OCI-LY7 (cell line): ENCODE data around the gene CD44. TPM values are rescaled to one million over a fixed set of nuclear protein-coding genes. Genes with fewer than 3 reads are reported as not detected.

ENCODE experiments used
- BruUV-seq: library from RNA; stranded (reverse); fragments of 400-500 nt; replicated peaks from 2 replicates; lab custom pipeline; 2021; lab: Mats Ljungman, UMichigan
- CTCF ChIA-PET: fragments of 300-600 bp; sonication (Branson Sonifier 250); formaldehyde crosslinking; loops from one replicate; lab custom pipeline; 2022; ENCODE audit warnings: antibody characterized with exemption; ENCODE audit not compliant: unreplicated experiment; lab: Charles Lee
- POLR2A ChIA-PET: fragments of 300-600 bp; sonication (Branson Sonifier 250); formaldehyde crosslinking; loops from one replicate; lab custom pipeline; 2022; ENCODE audit warnings: antibody characterized with exemption; lab: Charles Lee
- DNase-seq: peaks from one replicate; pipeline ENCODE4 v3.0.0-alpha.2; 2015; ENCODE audit warnings: low spot score
- H2AFZ ChIP-seq: fragments of 200-600 bp; sonication (generic), shearing (Covaris generic); 2 replicates; pipeline ENCODE4 v1.6.1; 2014; ENCODE audit warnings: mild to moderate bottlenecking, antibody characterized with exemption, low read length, moderate library complexity
- H3K27ac ChIP-seq: fragments of 200-600 bp; sonication (generic); 2 replicates; pipeline ENCODE4 v1.5.1; 2014; ENCODE audit warnings: mixed run types, low read depth, mild to moderate bottlenecking, moderate library complexity, low read length, inconsistent platforms; ENCODE audit not compliant: poor library complexity, severe bottlenecking
- H3K36me3 ChIP-seq: fragments of 200-600 bp; sonication (generic); 2 replicates; pipeline ENCODE4 v1.6.1; 2014; ENCODE audit warnings: mild to moderate bottlenecking, antibody characterized with exemption, low read length, moderate library complexity, mixed read lengths; ENCODE audit not compliant: insufficient read depth
- H3K4me1 ChIP-seq: fragments of 200-600 bp; sonication (generic); 2 replicates; pipeline ENCODE4 v1.5.1; 2014; ENCODE audit warnings: mild to moderate bottlenecking, low read length; ENCODE audit not compliant: insufficient read depth, poor library complexity, severe bottlenecking
- H3K4me2 ChIP-seq: fragments of 200-600 bp; sonication (generic); 2 replicates; pipeline ENCODE4 v1.6.1; 2014; ENCODE audit warnings: mild to moderate bottlenecking, low read length
- H3K4me3 ChIP-seq: fragments of 200-600 bp; sonication (generic); 2 replicates; pipeline ENCODE4 v1.5.1; 2014; ENCODE audit warnings: mild to moderate bottlenecking, low read depth, low read length; ENCODE audit not compliant: poor library complexity, severe bottlenecking
- H3K79me2 ChIP-seq: fragments of 200-600 bp; sonication (generic); 2 replicates; pipeline ENCODE4 v1.6.1; 2016; ENCODE audit warnings: low read depth, mild to moderate bottlenecking, low read length, moderate library complexity, mixed read lengths; ENCODE audit not compliant: insufficient read depth
- H3K9me2 ChIP-seq: fragments of 200-600 bp; sonication (generic); 2 replicates; pipeline ENCODE4 v1.6.1; 2016; ENCODE audit warnings: mild to moderate bottlenecking, low read length, mixed read lengths; ENCODE audit not compliant: insufficient read depth
- H3K9me3 ChIP-seq: fragments of 200-600 bp; sonication (generic); 2 replicates; pipeline ENCODE4 v1.6.1; 2014; ENCODE audit warnings: mild to moderate bottlenecking, mixed run types, low read length, mixed read lengths
- H4K20me1 ChIP-seq: fragments of 200-600 bp; sonication (generic); 2 replicates; pipeline ENCODE4 v1.6.1; 2014; ENCODE audit warnings: mild to moderate bottlenecking, antibody characterized with exemption, low read length, moderate library complexity, mixed read lengths; ENCODE audit not compliant: insufficient read depth
- EZH2phosphoT487 ChIP-seq: fragments of 200-600 bp; sonication (generic); IDR thresholded peaks from 2 replicates; pipeline ENCODE4 v1.6.1; 2018; ENCODE audit warnings: low read depth, borderline replicate concordance, mild to moderate bottlenecking, mixed run types, antibody characterized with exemption, low read length, moderate library complexity, mixed read lengths
- intact Hi-C: fragments of 100-400 bp; cut with micrococcal nuclease; formaldehyde crosslinking; loops from one replicate; pipeline ENCODE4 v1.10.0; 2022; ENCODE audit not compliant: unreplicated experiment
- total RNA-seq, 2 experiments: library from RNA; depleted of rRNA in 1 of 2; stranded (reverse); fragments of >200 nt in 1 of 2; shearing (Covaris generic) in 1 of 2; gene quantifications; 2 replicates each; pipeline ENCODE4 v1.2.3, GENCODE V29; 2014 to 2022
- TF ChIP-seq, protein P1 (sequence below): fragments of 200-600 bp; sonication (generic); conservative IDR thresholded peaks from 2 replicates; pipeline ENCODE4 v1.5.1; 2014; ENCODE audit warnings: mild to moderate bottlenecking, antibody characterized with exemption, low read length, moderate library complexity, mixed read lengths

CD44 gene
- total RNA-seq, 2 experiments from 2014 or later: 0.55 TPM; not detected in 1

DNA sequence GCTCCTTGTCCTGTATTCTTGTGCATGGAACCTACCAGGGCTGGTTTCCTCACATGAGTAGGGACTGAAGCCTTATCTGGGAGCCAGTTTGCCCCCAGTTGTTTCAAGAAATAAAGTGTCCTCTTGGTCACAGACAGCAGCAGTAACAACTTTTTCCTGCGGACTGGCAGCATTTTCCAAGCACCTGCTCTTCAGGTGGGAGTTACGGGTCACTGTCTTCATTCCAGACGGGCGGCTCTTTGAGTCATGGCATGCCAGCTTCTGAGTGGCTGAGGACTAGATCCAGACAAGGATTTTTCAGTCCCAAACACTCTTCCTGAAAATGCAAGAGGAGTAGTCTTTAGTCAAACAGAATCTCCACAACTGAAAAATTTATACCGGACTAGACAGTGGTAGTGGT, 2.7 kb upstream of the CD44 start:
- Histone ChIP-seq H3K9me3 (no peaks in the 10 kb centered on the region), H3K27ac (no peak overlapping the region), H3K79me2 (no peaks in the 10 kb centered on the region), H3K4me2 (no peak overlapping the region), H3K9me2 (no peaks in the 10 kb centered on the region), H2AFZ (no peak overlapping the region), H3K4me3 (no peak overlapping the region), H3K4me1 (peaks cover 3% of the 10 kb centered on the region), H4K20me1 (no peaks in the 10 kb centered on the region), H3K36me3 (no peaks in the 10 kb centered on the region)
- no TSS peak for BruUV-seq
- TF ChIP-seq EZH2phosphoT487: no peak
- TF ChIP-seq, protein P1, sequence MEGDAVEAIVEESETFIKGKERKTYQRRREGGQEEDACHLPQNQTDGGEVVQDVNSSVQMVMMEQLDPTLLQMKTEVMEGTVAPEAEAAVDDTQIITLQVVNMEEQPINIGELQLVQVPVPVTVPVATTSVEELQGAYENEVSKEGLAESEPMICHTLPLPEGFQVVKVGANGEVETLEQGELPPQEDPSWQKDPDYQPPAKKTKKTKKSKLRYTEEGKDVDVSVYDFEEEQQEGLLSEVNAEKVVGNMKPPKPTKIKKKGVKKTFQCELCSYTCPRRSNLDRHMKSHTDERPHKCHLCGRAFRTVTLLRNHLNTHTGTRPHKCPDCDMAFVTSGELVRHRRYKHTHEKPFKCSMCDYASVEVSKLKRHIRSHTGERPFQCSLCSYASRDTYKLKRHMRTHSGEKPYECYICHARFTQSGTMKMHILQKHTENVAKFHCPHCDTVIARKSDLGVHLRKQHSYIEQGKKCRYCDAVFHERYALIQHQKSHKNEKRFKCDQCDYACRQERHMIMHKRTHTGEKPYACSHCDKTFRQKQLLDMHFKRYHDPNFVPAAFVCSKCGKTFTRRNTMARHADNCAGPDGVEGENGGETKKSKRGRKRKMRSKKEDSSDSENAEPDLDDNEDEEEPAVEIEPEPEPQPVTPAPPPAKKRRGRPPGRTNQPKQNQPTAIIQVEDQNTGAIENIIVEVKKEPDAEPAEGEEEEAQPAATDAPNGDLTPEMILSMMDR: no peak
- ChIA-PET CTCF (no interaction called here), POLR2A (interaction anchor here (0.7 to 1.3 kb wide), 2 partner anchors 15 to 76 kb away, joined by 5 to 6 read pairs; no protein-coding TSS in a partner anchor)
- DNase-seq: no peak
- intact Hi-C loops: no loop called here

DNA sequence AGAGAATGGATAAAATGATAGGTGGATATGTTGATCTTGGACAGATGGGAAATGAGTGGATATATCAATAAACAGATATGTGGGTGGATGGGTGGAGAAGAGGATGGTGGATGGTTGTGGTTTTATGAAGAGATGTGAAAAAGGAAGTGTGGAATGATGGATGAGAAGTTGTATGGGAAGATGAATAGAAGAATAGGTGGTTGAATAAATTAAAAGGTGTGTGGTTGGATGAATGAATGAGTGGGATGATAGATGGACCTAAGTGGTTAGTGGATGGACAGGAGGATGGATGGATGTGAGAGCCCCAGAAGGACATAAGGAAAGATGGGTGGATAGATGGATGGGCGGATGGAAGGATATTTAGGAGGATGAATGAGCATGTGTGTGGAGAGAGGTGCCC, 913 bp upstream of the CD44 start:
- no peak overlapping the region for H3K4me2 ChIP-seq
- ChIA-PET CTCF (no interaction called here), POLR2A (interaction anchor here (0.9 to 1.5 kb wide), 2 partner anchors 21 to 31 kb away, joined by 3 to 4 read pairs; no protein-coding TSS in a partner anchor)
- no peak overlapping the region for H3K27ac ChIP-seq
- H2AFZ ChIP-seq: no peak overlapping the region
- TF ChIP-seq, protein P1: no peak
- TF ChIP-seq EZH2phosphoT487: no peak
- H3K9me3 ChIP-seq: no peaks in the 10 kb centered on the region
- H3K4me3 ChIP-seq: no peak overlapping the region
- H3K4me1 ChIP-seq: peaks cover 5% of the 10 kb centered on the region
- no peaks in the 10 kb centered on the region for H3K36me3 ChIP-seq
- H3K9me2 ChIP-seq: no peaks in the 10 kb centered on the region
- DNase-seq: no peak
- BruUV-seq: no TSS peak
- H3K79me2 ChIP-seq: no peaks in the 10 kb centered on the region
- H4K20me1 ChIP-seq: no peaks in the 10 kb centered on the region
- intact Hi-C loops: no loop called here

DNA sequence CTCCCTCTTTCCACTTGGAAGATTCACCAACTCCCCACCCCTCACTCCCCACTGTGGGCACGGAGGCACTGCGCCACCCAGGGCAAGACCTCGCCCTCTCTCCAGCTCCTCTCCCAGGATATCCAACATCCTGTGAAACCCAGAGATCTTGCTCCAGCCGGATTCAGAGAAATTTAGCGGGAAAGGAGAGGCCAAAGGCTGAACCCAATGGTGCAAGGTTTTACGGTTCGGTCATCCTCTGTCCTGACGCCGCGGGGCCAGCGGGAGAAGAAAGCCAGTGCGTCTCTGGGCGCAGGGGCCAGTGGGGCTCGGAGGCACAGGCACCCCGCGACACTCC, 397 bp upstream of the CD44 start:
- Histone ChIP-seq H3K9me2 (no peaks in the 10 kb centered on the region), H3K27ac (no peak overlapping the region), H3K4me1 (peaks cover 7% of the 10 kb centered on the region), H3K79me2 (no peaks in the 10 kb centered on the region), H3K9me3 (no peaks in the 10 kb centered on the region), H3K36me3 (no peaks in the 10 kb centered on the region), H2AFZ (no peak overlapping the region), H3K4me2 (no peak overlapping the region), H4K20me1 (no peaks in the 10 kb centered on the region), H3K4me3 (no peak overlapping the region)
- ChIA-PET POLR2A (interaction anchor here (0.9 to 1.5 kb wide), 2 partner anchors 22 to 31 kb away, joined by 3 to 4 read pairs; no protein-coding TSS in a partner anchor), CTCF (no interaction called here)
- no TSS peak for BruUV-seq
- no peak for TF ChIP-seq EZH2phosphoT487
- TF ChIP-seq, protein P1: no peak
- DNase-seq: no peak
- intact Hi-C loops: no loop called here
